ENCODE data around the gene LCN9. TPM values are rescaled to one million over a fixed set of nuclear protein-coding genes. Genes with fewer than 3 reads are reported as not detected.

LCN9 gene
- total and polyA plus RNA-seq, 2 experiments from 2014 or later: not detected

DNA sequence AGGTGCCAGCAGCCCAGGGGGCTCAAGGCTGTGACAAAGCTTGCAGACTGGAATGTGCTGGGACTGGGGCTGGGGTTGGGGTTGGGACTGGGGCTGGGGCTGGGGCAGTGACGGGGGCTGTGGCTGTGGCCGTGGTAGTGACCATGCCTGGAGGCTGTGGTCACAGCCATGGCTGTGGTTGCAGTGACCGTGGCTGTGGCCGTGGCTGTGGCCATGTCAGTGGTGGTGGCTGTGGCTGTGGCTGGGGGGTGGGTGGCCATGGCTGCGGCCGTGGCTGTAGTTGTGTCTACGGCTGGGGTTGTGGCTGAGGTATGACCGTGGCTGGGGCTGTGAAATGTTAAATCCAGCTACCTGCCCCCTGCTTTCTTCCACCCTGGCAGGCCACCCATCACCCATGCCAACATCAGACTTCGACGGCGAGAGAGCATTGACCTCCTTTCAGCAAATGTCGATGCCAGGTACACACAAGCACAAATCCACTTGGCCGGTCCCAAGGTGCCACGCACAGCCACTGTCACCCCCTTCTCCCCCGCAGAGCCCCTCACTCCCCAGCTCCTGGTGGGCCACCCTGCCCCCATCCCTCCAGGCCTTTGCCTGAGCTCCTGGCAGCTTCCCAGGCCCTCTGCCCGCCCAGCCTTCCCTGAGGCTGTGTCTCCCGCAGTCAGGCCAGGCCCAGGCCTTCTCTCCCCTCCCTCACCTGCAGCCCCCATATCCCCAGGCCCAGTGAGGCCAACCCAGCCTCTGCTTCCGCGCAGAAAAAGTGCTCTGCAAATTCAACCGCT lies 15.3 kb downstream of the LCN9 start (continued):
- TF ChIP-seq, protein P1, sequence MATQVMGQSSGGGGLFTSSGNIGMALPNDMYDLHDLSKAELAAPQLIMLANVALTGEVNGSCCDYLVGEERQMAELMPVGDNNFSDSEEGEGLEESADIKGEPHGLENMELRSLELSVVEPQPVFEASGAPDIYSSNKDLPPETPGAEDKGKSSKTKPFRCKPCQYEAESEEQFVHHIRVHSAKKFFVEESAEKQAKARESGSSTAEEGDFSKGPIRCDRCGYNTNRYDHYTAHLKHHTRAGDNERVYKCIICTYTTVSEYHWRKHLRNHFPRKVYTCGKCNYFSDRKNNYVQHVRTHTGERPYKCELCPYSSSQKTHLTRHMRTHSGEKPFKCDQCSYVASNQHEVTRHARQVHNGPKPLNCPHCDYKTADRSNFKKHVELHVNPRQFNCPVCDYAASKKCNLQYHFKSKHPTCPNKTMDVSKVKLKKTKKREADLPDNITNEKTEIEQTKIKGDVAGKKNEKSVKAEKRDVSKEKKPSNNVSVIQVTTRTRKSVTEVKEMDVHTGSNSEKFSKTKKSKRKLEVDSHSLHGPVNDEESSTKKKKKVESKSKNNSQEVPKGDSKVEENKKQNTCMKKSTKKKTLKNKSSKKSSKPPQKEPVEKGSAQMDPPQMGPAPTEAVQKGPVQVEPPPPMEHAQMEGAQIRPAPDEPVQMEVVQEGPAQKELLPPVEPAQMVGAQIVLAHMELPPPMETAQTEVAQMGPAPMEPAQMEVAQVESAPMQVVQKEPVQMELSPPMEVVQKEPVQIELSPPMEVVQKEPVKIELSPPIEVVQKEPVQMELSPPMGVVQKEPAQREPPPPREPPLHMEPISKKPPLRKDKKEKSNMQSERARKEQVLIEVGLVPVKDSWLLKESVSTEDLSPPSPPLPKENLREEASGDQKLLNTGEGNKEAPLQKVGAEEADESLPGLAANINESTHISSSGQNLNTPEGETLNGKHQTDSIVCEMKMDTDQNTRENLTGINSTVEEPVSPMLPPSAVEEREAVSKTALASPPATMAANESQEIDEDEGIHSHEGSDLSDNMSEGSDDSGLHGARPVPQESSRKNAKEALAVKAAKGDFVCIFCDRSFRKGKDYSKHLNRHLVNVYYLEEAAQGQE (IDR thresholded peaks at IDR 0.05; ENCODE audit: unreplicated experiment): no peak
- TF ChIP-seq NANOG (IDR thresholded peaks at IDR 0.05; ENCODE audit: borderline replicate concordance): no peak

DNA sequence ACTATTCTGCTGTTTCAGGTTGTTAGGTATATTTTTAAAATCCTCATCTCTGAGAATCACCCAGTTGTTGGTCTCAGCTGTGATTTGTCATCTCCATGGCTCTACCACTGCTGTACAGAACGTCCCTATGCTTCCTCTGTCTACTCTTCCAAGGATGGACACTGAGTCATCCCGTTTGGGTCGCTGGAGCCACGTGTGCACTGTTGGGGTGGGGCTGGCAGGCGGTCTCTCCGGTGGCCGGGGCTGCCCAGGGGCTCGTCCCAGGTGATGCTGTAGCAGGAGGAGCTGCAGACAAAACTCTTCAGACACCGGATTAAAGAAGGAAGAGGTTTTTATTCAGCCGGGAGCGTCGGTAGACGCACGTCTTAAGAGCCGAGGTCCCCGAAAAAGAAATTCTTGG lies 16.9 kb downstream of the LCN9 start:
- Mint-ChIP-seq H3K4me3 (no peak overlapping the region), H3K36me3 (ENCODE audit: low read depth) (no peaks in the 10 kb centered on the region), H3K27me3 (ENCODE audit: insufficient read depth, low read depth, poor library complexity) (peaks cover 3% of the 10 kb centered on the region), H3K27ac (no peak overlapping the region), H3K9me3 (peaks cover 4% of the 10 kb centered on the region; the same call in 1 of the 3 replicates), H3K4me1 (peaks cover 8% of the 10 kb centered on the region)
- Histone ChIP-seq H3K9me2 (ENCODE audit: insufficient read depth) (no peaks in the 10 kb centered on the region), H3K27ac (ENCODE audit: low read depth) (no peak overlapping the region), H3K27me3 (ENCODE audit: insufficient read depth) (no peaks in the 10 kb centered on the region), H2AFZ (no peak overlapping the region; the same call in 1 of the 2 replicates), H3F3A (replicated peaks; ENCODE audit: low read depth) (no peaks in the 10 kb centered on the region), H3K79me2 (replicated peaks; ENCODE audit: insufficient read depth) (no peaks in the 10 kb centered on the region), H3K4me2 (no peak overlapping the region), H3K36me3 (ENCODE audit: insufficient read depth) (no peaks in the 10 kb centered on the region), H3K4me3 (no peak overlapping the region), H3K4me1 (ENCODE audit: insufficient read depth) (no peaks in the 10 kb centered on the region; the same call in 1 of the 2 replicates), H4K20me1 (replicated peaks; ENCODE audit: insufficient read depth) (no peaks in the 10 kb centered on the region)
- ATAC-seq: no peak; the same call in 2 of the 3 replicates
- TF ChIP-seq EZH2 (IDR thresholded peaks at IDR 0.05; ENCODE audit: low read depth, unreplicated experiment) (no peak), ZNF114 (CRISPR knock-in tag; IDR thresholded peaks at IDR 0.05) (no peak), POLR2AphosphoS5 (IDR thresholded peaks at IDR 0.05; ENCODE audit: low read depth) (no peak), STAT1 (IDR thresholded peaks at IDR 0.05; ENCODE audit: unreplicated experiment) (no peak), EZH2phosphoT487 (IDR thresholded peaks at IDR 0.05; ENCODE audit: unreplicated experiment) (no peak), CREB1 (CRISPR knock-in tag; IDR thresholded peaks at IDR 0.05; ENCODE audit: low read depth) (no peak), ZNF331 (CRISPR knock-in tag; IDR thresholded peaks at IDR 0.05; ENCODE audit: low read depth) (no peak), JUNB (IDR thresholded peaks at IDR 0.05; ENCODE audit: unreplicated experiment) (no peak), NANOG (IDR thresholded peaks at IDR 0.05; ENCODE audit: borderline replicate concordance) (no peak)
- TF ChIP-seq, protein P2, sequence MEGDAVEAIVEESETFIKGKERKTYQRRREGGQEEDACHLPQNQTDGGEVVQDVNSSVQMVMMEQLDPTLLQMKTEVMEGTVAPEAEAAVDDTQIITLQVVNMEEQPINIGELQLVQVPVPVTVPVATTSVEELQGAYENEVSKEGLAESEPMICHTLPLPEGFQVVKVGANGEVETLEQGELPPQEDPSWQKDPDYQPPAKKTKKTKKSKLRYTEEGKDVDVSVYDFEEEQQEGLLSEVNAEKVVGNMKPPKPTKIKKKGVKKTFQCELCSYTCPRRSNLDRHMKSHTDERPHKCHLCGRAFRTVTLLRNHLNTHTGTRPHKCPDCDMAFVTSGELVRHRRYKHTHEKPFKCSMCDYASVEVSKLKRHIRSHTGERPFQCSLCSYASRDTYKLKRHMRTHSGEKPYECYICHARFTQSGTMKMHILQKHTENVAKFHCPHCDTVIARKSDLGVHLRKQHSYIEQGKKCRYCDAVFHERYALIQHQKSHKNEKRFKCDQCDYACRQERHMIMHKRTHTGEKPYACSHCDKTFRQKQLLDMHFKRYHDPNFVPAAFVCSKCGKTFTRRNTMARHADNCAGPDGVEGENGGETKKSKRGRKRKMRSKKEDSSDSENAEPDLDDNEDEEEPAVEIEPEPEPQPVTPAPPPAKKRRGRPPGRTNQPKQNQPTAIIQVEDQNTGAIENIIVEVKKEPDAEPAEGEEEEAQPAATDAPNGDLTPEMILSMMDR (conservative IDR thresholded peaks at IDR 0.05; ENCODE audit: low read depth in 2 of 2): no peak
- TF ChIP-seq, protein P1 (IDR thresholded peaks at IDR 0.05; ENCODE audit: unreplicated experiment): no peak
- no peak for DNase-seq (ENCODE audit: low spot score)
